Measurements from ENCODE around the gene OPCML. TPM values are rescaled to one million over a fixed set of nuclear protein-coding genes. Genes with fewer than 3 reads are reported as not detected.

The OPCML gene
- total RNA-seq, 1 experiment from 2014 or later: not detected

DNA sequence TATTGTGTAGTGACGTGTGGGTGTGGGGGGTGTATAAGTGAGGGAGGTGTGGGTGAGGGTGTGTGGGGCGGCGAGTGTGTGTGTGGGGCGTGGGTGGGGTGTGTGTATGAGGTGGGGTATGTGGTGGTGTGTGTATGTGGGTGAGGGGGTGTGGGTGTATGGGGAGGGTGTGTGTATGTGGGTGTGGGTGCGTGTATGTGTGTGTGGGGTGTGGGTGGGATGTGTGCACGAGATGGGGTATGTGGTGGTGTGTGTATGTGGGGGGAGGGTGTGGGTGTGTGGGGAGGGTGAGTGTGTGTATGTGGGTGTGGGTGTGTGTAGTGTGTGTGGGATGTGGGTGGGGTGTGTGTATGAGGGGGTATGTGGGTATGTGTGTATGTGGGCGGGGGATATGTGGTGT, 205.5 kb downstream of the OPCML start:
- in situ Hi-C loops (cut with HindIII; ENCODE audit: low pct_unique_long_range_greater_than_20kb, low sequenced_read_pairs): no loop called here
- POLR2A ChIA-PET: no interaction called here
- BruUV-seq (replicated peaks): no TSS peak

DNA sequence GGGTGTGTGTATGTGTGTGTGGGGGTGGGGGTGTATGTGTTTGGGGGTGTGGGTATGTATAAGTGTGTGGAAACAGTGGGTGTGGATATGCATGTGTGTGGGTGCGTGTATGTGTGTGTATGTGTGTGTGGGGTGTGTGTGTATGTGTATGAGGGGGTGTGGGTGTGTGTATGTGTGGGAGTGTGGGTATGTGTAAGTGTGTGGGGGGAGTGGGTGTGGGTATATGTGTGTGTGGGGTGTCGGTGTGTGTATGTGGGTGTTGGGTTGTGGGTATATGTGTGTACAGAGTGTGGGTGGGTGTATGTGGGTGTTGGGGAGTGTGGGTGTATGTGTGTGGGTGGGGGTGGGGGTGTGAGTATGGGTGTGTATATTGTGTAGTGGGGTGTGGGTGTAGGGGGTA, 206.0 kb downstream of the OPCML start:
- no peak overlapping the region for H3K27ac ChIP-seq (ENCODE audit: low read length)
- H3K27me3 ChIP-seq (ENCODE audit: control insufficient read depth, insufficient read depth, low read length): no peaks in the 10 kb centered on the region
- POLR2A ChIA-PET: no interaction called here
- TF ChIP-seq SIN3A (IDR thresholded peaks at IDR 0.05; ENCODE audit: borderline replicate concordance, insufficient read depth, low read depth, low read length): no peak
- TF ChIP-seq POLR2AphosphoS5 (IDR thresholded peaks at IDR 0.05; ENCODE audit: low read depth, low read length): no peak
- no peak for TF ChIP-seq TCF7L2 (IDR thresholded peaks at IDR 0.05; ENCODE audit: low read depth, low read length)
- TF ChIP-seq, protein P1, sequence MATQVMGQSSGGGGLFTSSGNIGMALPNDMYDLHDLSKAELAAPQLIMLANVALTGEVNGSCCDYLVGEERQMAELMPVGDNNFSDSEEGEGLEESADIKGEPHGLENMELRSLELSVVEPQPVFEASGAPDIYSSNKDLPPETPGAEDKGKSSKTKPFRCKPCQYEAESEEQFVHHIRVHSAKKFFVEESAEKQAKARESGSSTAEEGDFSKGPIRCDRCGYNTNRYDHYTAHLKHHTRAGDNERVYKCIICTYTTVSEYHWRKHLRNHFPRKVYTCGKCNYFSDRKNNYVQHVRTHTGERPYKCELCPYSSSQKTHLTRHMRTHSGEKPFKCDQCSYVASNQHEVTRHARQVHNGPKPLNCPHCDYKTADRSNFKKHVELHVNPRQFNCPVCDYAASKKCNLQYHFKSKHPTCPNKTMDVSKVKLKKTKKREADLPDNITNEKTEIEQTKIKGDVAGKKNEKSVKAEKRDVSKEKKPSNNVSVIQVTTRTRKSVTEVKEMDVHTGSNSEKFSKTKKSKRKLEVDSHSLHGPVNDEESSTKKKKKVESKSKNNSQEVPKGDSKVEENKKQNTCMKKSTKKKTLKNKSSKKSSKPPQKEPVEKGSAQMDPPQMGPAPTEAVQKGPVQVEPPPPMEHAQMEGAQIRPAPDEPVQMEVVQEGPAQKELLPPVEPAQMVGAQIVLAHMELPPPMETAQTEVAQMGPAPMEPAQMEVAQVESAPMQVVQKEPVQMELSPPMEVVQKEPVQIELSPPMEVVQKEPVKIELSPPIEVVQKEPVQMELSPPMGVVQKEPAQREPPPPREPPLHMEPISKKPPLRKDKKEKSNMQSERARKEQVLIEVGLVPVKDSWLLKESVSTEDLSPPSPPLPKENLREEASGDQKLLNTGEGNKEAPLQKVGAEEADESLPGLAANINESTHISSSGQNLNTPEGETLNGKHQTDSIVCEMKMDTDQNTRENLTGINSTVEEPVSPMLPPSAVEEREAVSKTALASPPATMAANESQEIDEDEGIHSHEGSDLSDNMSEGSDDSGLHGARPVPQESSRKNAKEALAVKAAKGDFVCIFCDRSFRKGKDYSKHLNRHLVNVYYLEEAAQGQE (IDR thresholded peaks at IDR 0.05; ENCODE audit: insufficient read depth in 1 of 2, low read depth in 2 of 2, low read length in 1 of 2): no peak
- TF ChIP-seq, protein P2, sequence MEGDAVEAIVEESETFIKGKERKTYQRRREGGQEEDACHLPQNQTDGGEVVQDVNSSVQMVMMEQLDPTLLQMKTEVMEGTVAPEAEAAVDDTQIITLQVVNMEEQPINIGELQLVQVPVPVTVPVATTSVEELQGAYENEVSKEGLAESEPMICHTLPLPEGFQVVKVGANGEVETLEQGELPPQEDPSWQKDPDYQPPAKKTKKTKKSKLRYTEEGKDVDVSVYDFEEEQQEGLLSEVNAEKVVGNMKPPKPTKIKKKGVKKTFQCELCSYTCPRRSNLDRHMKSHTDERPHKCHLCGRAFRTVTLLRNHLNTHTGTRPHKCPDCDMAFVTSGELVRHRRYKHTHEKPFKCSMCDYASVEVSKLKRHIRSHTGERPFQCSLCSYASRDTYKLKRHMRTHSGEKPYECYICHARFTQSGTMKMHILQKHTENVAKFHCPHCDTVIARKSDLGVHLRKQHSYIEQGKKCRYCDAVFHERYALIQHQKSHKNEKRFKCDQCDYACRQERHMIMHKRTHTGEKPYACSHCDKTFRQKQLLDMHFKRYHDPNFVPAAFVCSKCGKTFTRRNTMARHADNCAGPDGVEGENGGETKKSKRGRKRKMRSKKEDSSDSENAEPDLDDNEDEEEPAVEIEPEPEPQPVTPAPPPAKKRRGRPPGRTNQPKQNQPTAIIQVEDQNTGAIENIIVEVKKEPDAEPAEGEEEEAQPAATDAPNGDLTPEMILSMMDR (IDR thresholded peaks at IDR 0.05): no peak
- no peaks in the 10 kb centered on the region for H3K4me1 ChIP-seq (ENCODE audit: control insufficient read depth, insufficient read depth, low read length)
- intact Hi-C loops (cut with micrococcal nuclease; ENCODE audit: unreplicated experiment) (no loop called here), in situ Hi-C loops (cut with HindIII; ENCODE audit: low pct_unique_long_range_greater_than_20kb, low sequenced_read_pairs) (no loop called here)
- H3K9me3 ChIP-seq (ENCODE audit: control insufficient read depth, insufficient read depth, low read depth, low read length): no peaks in the 10 kb centered on the region
- no peaks in the 10 kb centered on the region for H3K36me3 ChIP-seq (ENCODE audit: control insufficient read depth, insufficient read depth, low read length)
- no peak overlapping the region for H3K4me3 ChIP-seq (ENCODE audit: low read depth in 2 of 2, low read length in 2 of 2)
- CTCF ChIA-PET: no interaction called here
- no peak for ATAC-seq
- DNase-seq (ENCODE audit: low read depth, low spot score): no peak
- BruUV-seq (replicated peaks): no TSS peak

More for the DNA sequence above, 205.5 kb downstream of the OPCML start:
- DNase-seq (ENCODE audit: low read depth, low spot score) (no peak), ATAC-seq (no peak)
- Histone ChIP-seq H3K36me3 (ENCODE audit: control insufficient read depth, insufficient read depth, low read length) (no peaks in the 10 kb centered on the region), H3K4me3 (ENCODE audit: low read depth in 2 of 2, low read length in 2 of 2) (no peak overlapping the region), H3K4me1 (ENCODE audit: control insufficient read depth, insufficient read depth, low read length) (no peaks in the 10 kb centered on the region), H3K27ac (ENCODE audit: low read length) (no peak overlapping the region), H3K27me3 (ENCODE audit: control insufficient read depth, insufficient read depth, low read length) (no peaks in the 10 kb centered on the region), H3K9me3 (ENCODE audit: control insufficient read depth, insufficient read depth, low read depth, low read length) (no peaks in the 10 kb centered on the region)
- TF ChIP-seq, protein P2 (IDR thresholded peaks at IDR 0.05): no peak
- TF ChIP-seq POLR2AphosphoS5 (IDR thresholded peaks at IDR 0.05; ENCODE audit: low read depth, low read length): no peak
- TF ChIP-seq, protein P1 (IDR thresholded peaks at IDR 0.05; ENCODE audit: insufficient read depth in 1 of 2, low read depth in 2 of 2, low read length in 1 of 2): no peak
- TF ChIP-seq TCF7L2 (IDR thresholded peaks at IDR 0.05; ENCODE audit: low read depth, low read length): no peak
- no peak for TF ChIP-seq SIN3A (IDR thresholded peaks at IDR 0.05; ENCODE audit: borderline replicate concordance, insufficient read depth, low read depth, low read length)
- CTCF ChIA-PET: no interaction called here
- intact Hi-C loops (cut with micrococcal nuclease; ENCODE audit: unreplicated experiment): no loop called here
